ENCODE results near the gene PXYLP1.

GRCh38 chr3:141275511-141275910 lies 43.9 kb downstream of the PXYLP1 start:
- TF ChIP-seq, protein P1, sequence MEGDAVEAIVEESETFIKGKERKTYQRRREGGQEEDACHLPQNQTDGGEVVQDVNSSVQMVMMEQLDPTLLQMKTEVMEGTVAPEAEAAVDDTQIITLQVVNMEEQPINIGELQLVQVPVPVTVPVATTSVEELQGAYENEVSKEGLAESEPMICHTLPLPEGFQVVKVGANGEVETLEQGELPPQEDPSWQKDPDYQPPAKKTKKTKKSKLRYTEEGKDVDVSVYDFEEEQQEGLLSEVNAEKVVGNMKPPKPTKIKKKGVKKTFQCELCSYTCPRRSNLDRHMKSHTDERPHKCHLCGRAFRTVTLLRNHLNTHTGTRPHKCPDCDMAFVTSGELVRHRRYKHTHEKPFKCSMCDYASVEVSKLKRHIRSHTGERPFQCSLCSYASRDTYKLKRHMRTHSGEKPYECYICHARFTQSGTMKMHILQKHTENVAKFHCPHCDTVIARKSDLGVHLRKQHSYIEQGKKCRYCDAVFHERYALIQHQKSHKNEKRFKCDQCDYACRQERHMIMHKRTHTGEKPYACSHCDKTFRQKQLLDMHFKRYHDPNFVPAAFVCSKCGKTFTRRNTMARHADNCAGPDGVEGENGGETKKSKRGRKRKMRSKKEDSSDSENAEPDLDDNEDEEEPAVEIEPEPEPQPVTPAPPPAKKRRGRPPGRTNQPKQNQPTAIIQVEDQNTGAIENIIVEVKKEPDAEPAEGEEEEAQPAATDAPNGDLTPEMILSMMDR (conservative IDR thresholded peaks at IDR 0.05; ENCODE audit: low read depth, low read length): no peak
- no peak for TF ChIP-seq EZH2 (IDR thresholded peaks at IDR 0.05; ENCODE audit: borderline replicate concordance, low read depth, low read length, poor library complexity, severe bottlenecking)

All from A673 (cell line).